NCI-H2081 (cell line): ENCODE data around the gene PPA1.
"Not testable (repeated sequence)": the region's sequence is repeated elsewhere in the genome, so short reads cannot be mapped to it uniquely, and the experiment has no call there.

Experiments
- DNase-seq, 2 experiments: peaks; one replicate each; lab custom pipeline; 2025; lab: John Stamatoyannopoulos, UW

PPA1 gene

DNA sequence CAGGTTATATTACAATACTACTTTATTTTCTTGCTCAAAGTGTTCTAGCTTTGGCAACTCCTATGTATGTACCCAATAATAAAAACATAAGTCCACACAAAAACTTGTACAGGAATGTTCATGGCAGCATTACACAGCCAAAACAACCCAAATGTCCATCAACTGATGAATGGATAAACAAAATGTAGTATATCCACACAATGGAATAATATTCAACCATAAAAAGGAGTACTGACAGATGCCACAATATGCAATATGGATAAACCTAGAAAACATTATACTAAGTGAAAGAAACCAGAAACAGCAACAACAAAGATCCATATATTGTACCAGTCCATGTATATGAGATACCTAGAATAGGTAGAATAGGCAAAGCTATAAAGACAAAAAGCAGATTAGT lies 21.0 kb downstream of the PPA1 start:
- no peak for DNase-seq

DNA sequence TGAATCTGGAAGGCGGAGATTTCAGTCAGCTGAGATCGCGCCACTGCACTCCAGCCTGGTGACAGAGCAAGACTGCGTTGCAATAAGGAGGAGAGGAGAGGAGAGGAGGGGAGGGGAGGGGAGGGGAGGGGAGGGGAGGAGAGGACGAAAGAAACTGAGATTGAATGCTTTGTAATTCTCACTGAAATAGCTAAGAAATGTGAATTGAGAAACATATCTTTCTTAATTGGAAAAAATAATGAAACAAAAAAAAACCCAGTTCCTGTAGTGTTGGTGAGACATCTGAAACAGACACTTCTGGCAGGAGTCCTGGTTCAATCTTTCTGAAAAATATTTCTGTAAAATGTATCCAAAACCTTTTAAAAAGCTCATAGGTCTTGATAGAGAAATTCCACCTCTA lies 26.5 kb downstream of the PPA1 start:
- DNase-seq: no peak

GRCh38 chr10:70201105-70201504 lies 32.1 kb downstream of the PPA1 start:
- DNase-seq: no peak

GRCh38 chr10:70198696-70199466 lies 34.3 kb downstream of the PPA1 start:
- DNase-seq: no peak

GRCh38 chr10:70197235-70197945 lies 35.8 kb downstream of the PPA1 start:
- DNase-seq: no peak

- no peak for DNase-seq
These were observed 39.8 kb downstream of the PPA1 start for GRCh38 chr10:70193391-70193844.

DNA sequence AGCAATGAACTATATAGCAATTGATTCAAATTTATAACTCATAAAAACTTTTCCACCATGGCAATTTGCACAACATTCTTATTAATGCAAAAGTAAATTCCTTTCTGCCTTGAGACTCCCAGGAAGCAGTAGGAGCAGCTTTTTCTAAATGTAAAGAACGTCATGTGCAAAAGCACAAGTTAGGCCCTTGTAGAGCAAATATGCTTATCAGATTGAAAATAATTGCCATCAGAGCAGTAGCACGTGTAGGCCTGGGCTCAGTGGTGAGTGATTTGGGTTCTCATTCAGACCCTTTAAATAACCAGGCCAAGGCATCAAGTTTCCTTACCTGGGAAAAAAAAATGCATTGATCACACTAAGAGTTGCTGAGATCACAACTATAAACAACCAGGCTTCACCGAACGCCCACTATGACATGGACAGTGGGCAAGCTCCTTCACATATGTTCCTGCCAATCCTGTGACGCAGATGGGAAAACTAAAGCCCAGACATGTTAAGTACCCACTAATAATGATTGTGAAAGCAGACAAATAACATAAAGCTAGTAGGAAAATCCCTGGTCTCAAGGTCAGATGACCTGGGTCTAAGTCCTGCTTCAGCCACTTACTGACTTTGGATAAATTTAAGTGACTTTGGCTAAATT lies 40.8 kb downstream of the PPA1 start:
- no peak for DNase-seq

- DNase-seq: no peak
These were observed 41.3 kb downstream of the PPA1 start for GRCh38 chr10:70191972-70192305.

GRCh38 chr10:70191161-70191971 lies 41.9 kb downstream of the PPA1 start:
- DNase-seq: no peak

DNA sequence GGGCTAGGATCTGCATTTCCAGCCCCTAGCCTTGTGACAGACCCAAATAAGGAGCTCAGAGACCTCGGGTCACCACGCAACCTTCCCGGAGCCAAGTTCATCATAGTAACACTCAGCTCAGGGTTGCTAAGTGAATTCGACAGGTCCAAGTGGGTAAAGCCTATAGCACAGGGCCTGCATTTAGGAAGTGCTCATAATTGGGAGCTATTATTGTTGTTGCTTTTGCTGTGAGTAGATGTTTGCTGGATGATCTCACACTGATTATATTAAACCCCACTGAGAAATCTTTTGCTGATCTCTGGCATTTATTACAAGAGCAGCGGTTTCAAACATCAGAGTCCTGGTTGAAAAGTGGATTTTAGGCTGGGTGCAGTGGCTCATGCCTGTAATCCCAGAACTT lies 42.6 kb downstream of the PPA1 start:
- no peak for DNase-seq

DNA sequence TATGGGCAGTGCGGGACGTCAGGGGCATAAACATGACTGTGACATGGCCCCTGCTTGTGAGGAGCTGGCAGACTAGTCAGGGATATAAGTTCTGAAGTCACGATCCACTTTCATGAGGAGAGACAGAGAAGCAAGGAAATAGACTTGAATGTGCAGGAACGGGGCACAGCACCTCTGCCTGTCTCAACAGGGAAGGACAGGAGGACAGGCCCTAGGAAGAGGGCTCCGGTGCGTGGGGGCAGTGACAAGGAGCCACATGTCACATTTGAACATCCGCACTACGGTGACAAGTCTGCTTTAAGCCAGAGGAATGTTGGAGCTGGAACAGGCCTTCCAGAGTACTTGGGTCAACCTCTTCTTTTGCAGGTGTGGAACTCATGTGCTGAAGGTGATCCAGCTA lies 43.1 kb downstream of the PPA1 start:
- DNase-seq: no peak

GRCh38 chr10:70188768-70189167 lies 44.5 kb downstream of the PPA1 start:
- DNase-seq: no peak

DNA sequence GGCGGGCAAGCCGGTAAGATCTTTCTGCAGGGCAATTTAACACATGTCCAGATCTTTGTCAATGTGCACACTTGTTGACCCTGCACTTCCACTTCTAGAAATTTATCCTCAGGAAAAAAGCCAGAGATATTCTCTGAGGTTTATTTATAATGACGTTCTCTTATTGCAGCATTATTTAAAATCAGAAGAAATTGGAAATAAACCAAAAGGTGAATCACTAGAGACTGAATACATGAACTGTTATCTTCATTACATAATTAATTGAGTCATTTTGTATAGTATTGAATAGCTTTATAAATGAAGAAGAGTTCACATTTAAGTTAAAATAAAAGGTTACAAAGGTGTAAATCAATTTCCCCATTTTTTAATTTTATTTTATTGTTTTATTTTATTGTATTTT lies 46.7 kb downstream of the PPA1 start:
- no peak for DNase-seq

GRCh38 chr10:70186090-70186489 lies 47.1 kb downstream of the PPA1 start:
- DNase-seq: no peak

GRCh38 chr10:70183304-70183703 lies 49.9 kb downstream of the PPA1 start:
- DNase-seq: no peak

- not testable (repeated sequence) for DNase-seq
These were observed 54.0 kb downstream of the PPA1 start for GRCh38 chr10:70179209-70179608.

GRCh38 chr10:70178139-70178725 lies 55.0 kb downstream of the PPA1 start:
- no peak for DNase-seq

GRCh38 chr10:70176441-70176840 lies 56.8 kb downstream of the PPA1 start:
- no peak for DNase-seq

DNA sequence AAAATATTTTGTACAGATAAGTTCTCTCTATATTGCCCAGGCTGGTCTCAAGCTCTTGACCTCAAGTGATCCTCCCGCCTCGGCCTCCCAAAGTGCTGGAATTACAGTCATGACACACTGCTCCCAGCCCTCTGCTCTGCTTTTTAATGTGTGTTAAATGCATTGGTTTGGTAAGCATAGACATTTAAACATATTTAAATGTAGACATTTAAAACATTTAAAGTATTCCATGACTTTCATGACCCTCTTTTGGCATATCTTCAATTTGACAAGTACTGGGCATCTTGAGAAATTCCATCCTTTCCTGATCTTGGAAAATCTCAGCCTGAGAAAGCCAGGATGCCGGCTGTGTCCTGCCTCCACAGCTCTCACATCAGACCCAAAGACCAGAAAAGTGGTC lies 57.7 kb downstream of the PPA1 start:
- DNase-seq: no peak

DNA sequence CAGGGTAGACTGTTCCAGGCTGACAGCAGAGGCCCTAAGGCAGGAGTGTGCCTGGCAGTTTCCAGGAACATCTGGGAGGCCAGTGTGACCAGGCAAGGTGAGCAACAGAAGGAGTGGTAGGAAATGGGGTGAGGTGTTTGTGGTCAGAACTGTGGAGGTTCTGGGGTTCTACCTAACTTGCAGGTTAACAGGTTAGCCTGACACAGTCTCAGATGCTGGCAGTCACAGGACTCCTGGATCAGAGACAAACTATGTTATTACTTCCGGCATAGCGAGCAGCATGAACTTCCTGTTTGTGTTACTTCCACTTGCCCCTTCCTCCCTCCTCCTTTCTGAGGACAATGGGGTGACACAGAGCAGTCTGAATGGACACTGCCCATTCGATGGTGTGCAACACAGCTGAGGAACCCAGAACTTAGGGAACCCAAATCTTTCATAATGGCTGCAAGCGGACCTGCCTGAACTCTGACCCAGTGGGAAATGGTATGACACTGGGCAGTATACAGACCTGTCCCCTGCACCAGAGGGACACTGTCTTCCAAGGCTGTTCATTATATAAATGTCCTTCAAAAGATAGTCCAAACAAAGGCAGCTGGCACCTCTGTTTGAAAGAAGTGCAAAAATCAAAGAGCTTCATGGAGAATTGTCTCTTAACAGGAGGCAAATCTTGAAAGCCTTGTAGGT lies 59.0 kb downstream of the PPA1 start:
- no peak for DNase-seq

- no peak for DNase-seq
These were observed 63.4 kb downstream of the PPA1 start for GRCh38 chr10:70169649-70170364.
